ENCODE data around the gene IPO4. TPM values are rescaled to one million over a fixed set of nuclear protein-coding genes. Genes with fewer than 3 reads are reported as not detected.

The IPO4 gene, protein sequence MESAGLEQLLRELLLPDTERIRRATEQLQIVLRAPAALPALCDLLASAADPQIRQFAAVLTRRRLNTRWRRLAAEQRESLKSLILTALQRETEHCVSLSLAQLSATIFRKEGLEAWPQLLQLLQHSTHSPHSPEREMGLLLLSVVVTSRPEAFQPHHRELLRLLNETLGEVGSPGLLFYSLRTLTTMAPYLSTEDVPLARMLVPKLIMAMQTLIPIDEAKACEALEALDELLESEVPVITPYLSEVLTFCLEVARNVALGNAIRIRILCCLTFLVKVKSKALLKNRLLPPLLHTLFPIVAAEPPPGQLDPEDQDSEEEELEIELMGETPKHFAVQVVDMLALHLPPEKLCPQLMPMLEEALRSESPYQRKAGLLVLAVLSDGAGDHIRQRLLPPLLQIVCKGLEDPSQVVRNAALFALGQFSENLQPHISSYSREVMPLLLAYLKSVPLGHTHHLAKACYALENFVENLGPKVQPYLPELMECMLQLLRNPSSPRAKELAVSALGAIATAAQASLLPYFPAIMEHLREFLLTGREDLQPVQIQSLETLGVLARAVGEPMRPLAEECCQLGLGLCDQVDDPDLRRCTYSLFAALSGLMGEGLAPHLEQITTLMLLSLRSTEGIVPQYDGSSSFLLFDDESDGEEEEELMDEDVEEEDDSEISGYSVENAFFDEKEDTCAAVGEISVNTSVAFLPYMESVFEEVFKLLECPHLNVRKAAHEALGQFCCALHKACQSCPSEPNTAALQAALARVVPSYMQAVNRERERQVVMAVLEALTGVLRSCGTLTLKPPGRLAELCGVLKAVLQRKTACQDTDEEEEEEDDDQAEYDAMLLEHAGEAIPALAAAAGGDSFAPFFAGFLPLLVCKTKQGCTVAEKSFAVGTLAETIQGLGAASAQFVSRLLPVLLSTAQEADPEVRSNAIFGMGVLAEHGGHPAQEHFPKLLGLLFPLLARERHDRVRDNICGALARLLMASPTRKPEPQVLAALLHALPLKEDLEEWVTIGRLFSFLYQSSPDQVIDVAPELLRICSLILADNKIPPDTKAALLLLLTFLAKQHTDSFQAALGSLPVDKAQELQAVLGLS
- total RNA-seq (2014; rRNA removed; shearing (Covaris generic)), result 52.1 and 67.3 TPM in 2 replicates
- 69.1 and 75.2 TPM in 2 replicates for polyA plus RNA-seq (2015; cell fraction: cytosol; rRNA removed)
- 128 and 137 TPM in 2 replicates for polyA plus RNA-seq (2015; cell fraction: nucleus; rRNA removed)

GRCh38 chr14:24188251-24189058 is at the start of gene IPO4:
Gene IPO4 (minus strand): TSS chr14:24188816. CDS start chr14:24188787, 29 bp downstream.
- peak; percentile 96 for DNase-seq (ENCODE audit: low read depth, low spot score)
- in situ Hi-C loops (cut with HindIII; ENCODE audit: low pct_unique_long_range_greater_than_20kb, low sequenced_read_pairs), result no loop called here

GRCh38 chr14:24238123-24238522 is 49.5 kb upstream of the IPO4 start:
- DNase-seq (ENCODE audit: low read depth, low spot score), result no peak
- in situ Hi-C loops (cut with HindIII; ENCODE audit: low pct_unique_long_range_greater_than_20kb, low sequenced_read_pairs), result no loop called here

- in situ Hi-C loops (cut with HindIII; ENCODE audit: low pct_unique_long_range_greater_than_20kb, low sequenced_read_pairs), result no loop called here
- DNase-seq (ENCODE audit: low read depth, low spot score), result no peak
Measured at GRCh38 chr14:24237463-24237955, 48.9 kb upstream of the IPO4 start.

- in situ Hi-C loops (cut with HindIII; ENCODE audit: low pct_unique_long_range_greater_than_20kb, low sequenced_read_pairs), result no loop called here
- no peak for DNase-seq (ENCODE audit: low read depth, low spot score)
Measured at GRCh38 chr14:24236689-24237462, 48.3 kb upstream of the IPO4 start.

GRCh38 chr14:24235804-24236688 is 47.4 kb upstream of the IPO4 start:
- no peak for DNase-seq (ENCODE audit: low read depth, low spot score)
- in situ Hi-C loops (cut with HindIII; ENCODE audit: low pct_unique_long_range_greater_than_20kb, low sequenced_read_pairs), result no loop called here

GRCh38 chr14:24234095-24235005 is 45.7 kb upstream of the IPO4 start:
- in situ Hi-C loops (cut with HindIII; ENCODE audit: low pct_unique_long_range_greater_than_20kb, low sequenced_read_pairs), result no loop called here
- no peak for DNase-seq (ENCODE audit: low read depth, low spot score)

GRCh38 chr14:24233538-24233866 is 44.9 kb upstream of the IPO4 start:
- DNase-seq (ENCODE audit: low read depth, low spot score), result no peak
- in situ Hi-C loops (cut with HindIII; ENCODE audit: low pct_unique_long_range_greater_than_20kb, low sequenced_read_pairs), result no loop called here

- DNase-seq (ENCODE audit: low read depth, low spot score), result no peak
- in situ Hi-C loops (cut with HindIII; ENCODE audit: low pct_unique_long_range_greater_than_20kb, low sequenced_read_pairs), result no loop called here
Measured at GRCh38 chr14:24232645-24233537, 44.3 kb upstream of the IPO4 start, which contains the start of gene GMPR2. Gene GMPR2 (plus strand): TSS chr14:24232929. CDS start chr14:24233254, 325 bp downstream.

DNA sequence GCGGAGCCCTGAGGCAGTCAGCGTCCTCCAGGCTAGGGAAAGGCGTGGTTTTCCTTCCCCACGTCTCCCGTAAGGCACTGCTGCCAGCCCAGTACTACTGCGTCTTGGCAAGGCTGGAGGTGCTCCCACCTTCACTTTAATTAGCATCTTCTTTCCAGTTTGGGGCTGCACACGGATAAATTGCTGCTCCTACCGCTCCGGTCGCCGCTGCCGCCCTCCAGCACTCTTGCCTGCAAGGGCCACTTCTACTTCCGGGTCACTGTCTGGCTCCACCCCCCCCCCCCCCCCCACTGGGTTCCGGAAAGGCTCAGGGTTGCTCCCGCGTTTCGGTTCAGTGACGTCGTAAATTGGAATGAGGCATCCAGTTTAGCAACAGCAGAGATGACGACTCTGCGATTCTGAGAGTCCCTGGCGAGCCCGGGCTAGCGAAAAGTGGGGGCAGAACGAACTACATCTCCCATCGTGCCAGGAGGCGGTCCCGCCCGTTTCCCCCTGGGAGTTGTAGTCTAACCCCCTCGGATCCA is 43.6 kb upstream of the IPO4 start, which contains the start of gene NEDD8:
NEDD8 (minus strand) TSS at position 247 of the 524 bp plus-strand sequence; CDS start at position 147, 100 bp downstream.
- in situ Hi-C loops (cut with HindIII; ENCODE audit: low pct_unique_long_range_greater_than_20kb, low sequenced_read_pairs), result no loop called here
- peak; percentile 91 for DNase-seq (ENCODE audit: low read depth, low spot score)

- no peak for DNase-seq (ENCODE audit: low read depth, low spot score)
- in situ Hi-C loops (cut with HindIII; ENCODE audit: low pct_unique_long_range_greater_than_20kb, low sequenced_read_pairs), result no loop called here
Measured at GRCh38 chr14:24231263-24232120, 42.9 kb upstream of the IPO4 start.

DNA sequence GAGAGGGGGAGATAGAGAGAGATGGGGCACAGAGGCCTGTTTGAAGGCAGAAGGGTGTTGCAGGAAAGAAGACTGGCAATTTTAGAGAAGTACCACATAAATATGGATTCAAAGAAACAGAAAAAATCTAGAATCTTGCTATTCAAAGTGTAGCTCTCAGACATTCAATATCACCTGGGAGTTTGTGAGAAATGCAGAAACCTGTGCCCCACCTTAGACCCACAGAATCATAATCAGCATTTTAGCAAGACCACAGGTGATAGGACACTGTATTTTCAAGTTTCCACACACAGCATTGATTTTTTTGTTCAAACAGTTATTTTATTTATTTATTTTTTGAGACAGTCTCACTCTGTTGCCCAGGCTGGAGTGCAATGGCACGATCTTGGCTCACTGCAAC is 40.3 kb upstream of the IPO4 start:
- no peak for DNase-seq (ENCODE audit: low read depth, low spot score)
- in situ Hi-C loops (cut with HindIII; ENCODE audit: low pct_unique_long_range_greater_than_20kb, low sequenced_read_pairs), result no loop called here

GRCh38 chr14:24226473-24226872 is 37.9 kb upstream of the IPO4 start:
- no peak for DNase-seq (ENCODE audit: low read depth, low spot score)
- in situ Hi-C loops (cut with HindIII; ENCODE audit: low pct_unique_long_range_greater_than_20kb, low sequenced_read_pairs), result no loop called here

All from SK-MEL-5 (cell line).